Osteocyte (in vitro differentiated cells): ENCODE results near the gene BICD1. TPM values are rescaled to one million over a fixed set of nuclear protein-coding genes. Genes with fewer than 3 reads are reported as not detected.

Experiments
- DNase-seq: peaks from one replicate; pipeline ENCODE4 v3.0.0; 2021; ENCODE audit warnings: mixed read lengths; ENCODE audit not compliant: unreplicated experiment; ENCODE audit errors: extremely low spot score
- H3K27ac Mint-ChIP-seq: one replicate; pipeline ENCODE4 v1.8.0; 2021; ENCODE audit warnings: mild to moderate bottlenecking, mixed read lengths; ENCODE audit not compliant: unreplicated experiment
- H3K27me3 Mint-ChIP-seq: one replicate; pipeline ENCODE4 v1.8.0; 2021; ENCODE audit warnings: mixed read lengths; ENCODE audit not compliant: unreplicated experiment
- H3K36me3 Mint-ChIP-seq: one replicate; pipeline ENCODE4 v1.8.0; 2021; ENCODE audit warnings: mixed read lengths; ENCODE audit not compliant: unreplicated experiment
- H3K4me1 Mint-ChIP-seq: one replicate; pipeline ENCODE4 v1.8.0; 2021; ENCODE audit warnings: mixed read lengths; ENCODE audit not compliant: unreplicated experiment
- H3K4me3 Mint-ChIP-seq: one replicate; pipeline ENCODE4 v1.8.0; 2021; ENCODE audit warnings: mild to moderate bottlenecking, moderate library complexity, mixed read lengths; ENCODE audit not compliant: unreplicated experiment
- H3K9me3 Mint-ChIP-seq: one replicate; pipeline ENCODE4 v1.8.0; 2021; ENCODE audit warnings: mixed read lengths; ENCODE audit not compliant: unreplicated experiment
- total RNA-seq: library from RNA; stranded (reverse); gene quantifications from 2 replicates; pipeline ENCODE4 v1.2.1, GENCODE V29; 2021
- TF ChIP-seq, protein P1 (sequence below): fragments of 200-600 bp; sonication (generic); IDR thresholded peaks from 2 replicates; pipeline ENCODE4 v1.5.0; 2021; ENCODE audit warnings: antibody characterized with exemption, mild to moderate bottlenecking, moderate library complexity

The BICD1 gene
- total RNA-seq, 1 donor from 2014 or later: 47.6 TPM

- no peaks in the 10 kb centered on the region for H3K36me3 Mint-ChIP-seq
- H3K4me3 Mint-ChIP-seq: no peak overlapping the region
- DNase-seq: no peak
- TF ChIP-seq, protein P1, sequence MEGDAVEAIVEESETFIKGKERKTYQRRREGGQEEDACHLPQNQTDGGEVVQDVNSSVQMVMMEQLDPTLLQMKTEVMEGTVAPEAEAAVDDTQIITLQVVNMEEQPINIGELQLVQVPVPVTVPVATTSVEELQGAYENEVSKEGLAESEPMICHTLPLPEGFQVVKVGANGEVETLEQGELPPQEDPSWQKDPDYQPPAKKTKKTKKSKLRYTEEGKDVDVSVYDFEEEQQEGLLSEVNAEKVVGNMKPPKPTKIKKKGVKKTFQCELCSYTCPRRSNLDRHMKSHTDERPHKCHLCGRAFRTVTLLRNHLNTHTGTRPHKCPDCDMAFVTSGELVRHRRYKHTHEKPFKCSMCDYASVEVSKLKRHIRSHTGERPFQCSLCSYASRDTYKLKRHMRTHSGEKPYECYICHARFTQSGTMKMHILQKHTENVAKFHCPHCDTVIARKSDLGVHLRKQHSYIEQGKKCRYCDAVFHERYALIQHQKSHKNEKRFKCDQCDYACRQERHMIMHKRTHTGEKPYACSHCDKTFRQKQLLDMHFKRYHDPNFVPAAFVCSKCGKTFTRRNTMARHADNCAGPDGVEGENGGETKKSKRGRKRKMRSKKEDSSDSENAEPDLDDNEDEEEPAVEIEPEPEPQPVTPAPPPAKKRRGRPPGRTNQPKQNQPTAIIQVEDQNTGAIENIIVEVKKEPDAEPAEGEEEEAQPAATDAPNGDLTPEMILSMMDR: no peak
- no peak overlapping the region for H3K27ac Mint-ChIP-seq
- H3K27me3 Mint-ChIP-seq: no peaks in the 10 kb centered on the region
- peaks cover 5% of the 10 kb centered on the region for H3K4me1 Mint-ChIP-seq
- no peaks in the 10 kb centered on the region for H3K9me3 Mint-ChIP-seq
These were observed 6.3 kb upstream of the BICD1 start for GRCh38 chr12:32100361-32100760.

DNA sequence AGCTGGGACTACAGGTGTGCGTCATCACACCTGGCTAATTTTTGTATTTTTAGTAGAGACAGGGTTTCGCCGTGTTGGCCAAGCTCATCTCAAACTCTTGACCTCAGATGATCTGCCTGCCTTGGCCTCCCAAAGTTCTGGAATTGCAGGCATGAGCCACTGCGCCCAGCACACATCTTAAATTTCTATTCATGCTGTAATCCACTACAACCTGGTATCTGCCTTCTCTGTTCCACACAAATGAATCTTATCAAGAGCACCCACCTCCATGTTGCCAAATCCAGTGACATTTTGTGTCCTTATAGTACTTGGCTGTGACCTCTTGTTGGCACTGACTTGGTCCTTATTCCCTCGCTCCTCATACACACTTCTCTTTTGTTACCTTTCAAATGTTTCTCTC is 5.8 kb upstream of the BICD1 start:
- peaks cover 8% of the 10 kb centered on the region for H3K4me1 Mint-ChIP-seq
- H3K4me3 Mint-ChIP-seq: no peak overlapping the region
- no peak for DNase-seq
- H3K27me3 Mint-ChIP-seq: no peaks in the 10 kb centered on the region
- no peaks in the 10 kb centered on the region for H3K9me3 Mint-ChIP-seq
- no peak overlapping the region for H3K27ac Mint-ChIP-seq
- no peaks in the 10 kb centered on the region for H3K36me3 Mint-ChIP-seq
- TF ChIP-seq, protein P1: no peak

DNA sequence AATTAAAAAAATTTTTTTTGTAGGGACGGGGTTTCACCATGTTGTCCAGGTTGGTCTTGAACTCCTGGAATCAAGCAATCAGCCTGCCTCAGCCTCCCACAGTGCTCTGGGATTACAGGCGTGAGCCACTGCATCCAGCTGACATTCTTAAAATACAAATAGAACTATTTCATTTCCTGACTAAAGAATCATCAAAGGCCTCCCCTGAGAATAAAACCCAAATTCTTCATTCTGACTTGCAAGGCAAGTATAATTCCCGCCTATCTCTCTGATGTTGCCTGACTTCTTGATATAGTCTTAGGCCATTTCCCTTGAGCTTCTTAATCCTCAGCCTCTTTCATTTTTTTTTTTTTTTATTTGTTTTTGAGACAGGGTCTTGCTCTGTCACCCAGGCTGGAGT is 4.4 kb upstream of the BICD1 start:
- H3K27ac Mint-ChIP-seq: no peak overlapping the region
- H3K36me3 Mint-ChIP-seq: no peaks in the 10 kb centered on the region
- TF ChIP-seq, protein P1: no peak
- H3K4me3 Mint-ChIP-seq: no peak overlapping the region
- DNase-seq: no peak
- H3K9me3 Mint-ChIP-seq: no peaks in the 10 kb centered on the region
- H3K27me3 Mint-ChIP-seq: no peaks in the 10 kb centered on the region
- peaks cover 12% of the 10 kb centered on the region for H3K4me1 Mint-ChIP-seq

DNA sequence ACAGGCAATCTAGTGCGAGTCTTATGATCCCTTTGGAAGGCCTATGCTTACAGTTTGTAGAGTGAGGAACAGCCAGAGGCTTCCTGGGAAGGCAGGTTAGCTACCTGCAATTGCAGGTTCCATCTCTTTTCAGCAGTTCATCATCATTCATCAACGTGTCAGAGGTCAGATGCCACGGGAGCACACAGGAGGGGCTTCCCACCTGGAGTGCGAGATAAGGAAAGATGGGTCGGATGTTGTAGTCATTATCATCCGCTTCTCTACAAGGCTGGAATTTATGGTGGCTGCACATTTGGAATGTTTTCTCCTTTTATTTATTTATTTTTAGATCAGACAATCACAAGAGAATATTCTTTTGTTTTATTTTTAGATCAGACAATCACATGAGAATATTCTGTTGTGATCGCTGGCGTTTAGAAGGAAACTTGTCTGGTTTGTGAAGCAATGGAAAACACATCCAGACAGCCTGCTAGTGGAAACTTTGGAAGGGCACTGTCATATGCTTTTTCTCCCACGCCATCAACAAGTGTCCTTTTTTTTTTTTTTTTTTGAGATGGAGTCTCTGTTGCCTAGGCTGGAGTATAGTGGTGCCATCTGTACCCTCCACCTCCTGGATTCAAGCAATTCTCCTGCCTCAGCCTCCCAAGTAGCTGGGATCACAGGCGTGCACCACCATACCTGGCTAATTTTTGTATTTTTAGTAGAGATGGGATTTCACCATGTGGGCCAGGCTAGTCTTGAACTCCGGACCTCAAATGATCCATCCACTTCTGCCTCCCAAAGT is 1.9 kb upstream of the BICD1 start:
- peaks cover 30% of the 10 kb centered on the region for H3K4me1 Mint-ChIP-seq

DNA sequence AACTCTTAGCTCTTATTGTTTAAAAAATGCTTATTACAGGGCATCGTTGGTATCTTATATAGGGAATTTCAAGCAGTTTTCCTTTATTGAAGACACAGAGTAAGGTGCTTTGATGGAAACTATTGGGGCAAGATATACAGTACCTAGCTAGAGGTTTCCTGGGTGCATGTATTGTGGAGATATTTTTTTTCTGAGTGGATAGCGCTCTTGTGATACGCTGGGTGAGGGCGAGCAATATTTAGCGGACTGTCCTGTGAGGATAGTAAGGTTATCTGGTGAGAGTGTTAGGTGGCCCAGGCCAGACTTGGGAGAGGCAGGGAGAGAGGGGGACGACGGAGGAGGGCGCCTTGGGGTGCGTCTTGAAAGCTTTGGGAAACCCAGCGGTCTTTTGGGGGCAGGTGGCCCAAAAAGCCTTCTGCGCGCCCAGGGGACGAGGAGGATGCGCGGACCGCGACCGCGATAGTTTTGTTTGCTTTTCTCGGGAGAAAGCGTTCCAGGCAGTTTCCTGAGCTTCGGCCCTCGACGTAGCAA is 596 bp upstream of the BICD1 start:
- no peak for DNase-seq
- TF ChIP-seq, protein P1: no peak
- no peaks in the 10 kb centered on the region for H3K27me3 Mint-ChIP-seq
- H3K9me3 Mint-ChIP-seq: no peaks in the 10 kb centered on the region
- peak overlapping the region; percentile 79 for H3K4me3 Mint-ChIP-seq
- H3K4me1 Mint-ChIP-seq: peaks cover 39% of the 10 kb centered on the region
- H3K36me3 Mint-ChIP-seq: no peaks in the 10 kb centered on the region
- peak overlapping the region; percentile 92 for H3K27ac Mint-ChIP-seq

More for the DNA sequence above, 1.9 kb upstream of the BICD1 start:
- TF ChIP-seq, protein P1: no peak
- DNase-seq: no peak
- no peaks in the 10 kb centered on the region for H3K27me3 Mint-ChIP-seq
- H3K36me3 Mint-ChIP-seq: no peaks in the 10 kb centered on the region
- no peaks in the 10 kb centered on the region for H3K9me3 Mint-ChIP-seq
- H3K27ac Mint-ChIP-seq: no peak overlapping the region
- no peak overlapping the region for H3K4me3 Mint-ChIP-seq
